HEK293 (cell line): ENCODE measurements around the gene ZNF358.

Experiments used
- CTCF ChIA-PET: fragments of 350-600 bp; formaldehyde crosslinking; extraction: SDS; loops from one replicate; lab custom pipeline; 2021; ENCODE audit warnings: antibody characterized with exemption; lab: Yijun Ruan, JAX
- POLR2A ChIA-PET: fragments of 300-600 bp; formaldehyde crosslinking; extraction: SDS; loops from one replicate; lab custom pipeline; 2020; ENCODE audit warnings: antibody characterized with exemption, inconsistent platforms; lab: Yijun Ruan, JAX
- H3K27ac ChIP-seq: fragments of 200-500 bp; sonication (Bioruptor generic); 2 replicates; pipeline ENCODE4 v1.5.1; 2014; ENCODE audit warnings: low read depth, low read length, control low read depth, inconsistent platforms; ENCODE audit errors: extremely low read depth
- H3K36me3 ChIP-seq, 2 experiments: fragments of 200-500 bp in 1 of 2; sonication (Bioruptor generic) in 1 of 2; 1 replicate in 1 of 2; 2 replicates in 1 of 2; pipeline ENCODE4 v1.5.1; 2014 to 2017; ENCODE audit warnings: inconsistent platforms in 2 of 2, low read length in 2 of 2; ENCODE audit not compliant: control insufficient read depth in 2 of 2, insufficient read depth in 1 of 2
- H3K4me1 ChIP-seq: fragments of 200-500 bp; sonication (Bioruptor generic); 2 replicates; pipeline ENCODE4 v1.5.1; 2014; ENCODE audit warnings: mild to moderate bottlenecking, low read length, inconsistent platforms; ENCODE audit not compliant: control insufficient read depth, insufficient read depth
- H3K4me3 ChIP-seq: 2 replicates; pipeline ENCODE4 v1.5.1; 2011; ENCODE audit warnings: low read depth, mild to moderate bottlenecking, control low read depth, low read length, moderate library complexity
- H3K9me3 ChIP-seq: fragments of 200-500 bp; sonication (Bioruptor generic); 2 replicates; pipeline ENCODE4 v1.5.1; 2014; ENCODE audit warnings: low read depth, low read length, inconsistent platforms; ENCODE audit not compliant: control insufficient read depth, insufficient read depth
- GLI2 ChIP-seq: fragments of 450-650 bp; formaldehyde crosslinking; IDR thresholded peaks from 2 replicates; pipeline ENCODE4; 2017; ENCODE audit warnings: missing biosample characterization, missing genetic modification characterization, low read depth, borderline replicate concordance
- MEIS1 ChIP-seq: sonication (generic); formaldehyde crosslinking; IDR thresholded peaks from 2 replicates; pipeline ENCODE4 v1.8.1; 2022; ENCODE audit warnings: missing genetic modification reagents, mild to moderate bottlenecking, borderline replicate concordance
- ZBTB17 ChIP-seq: fragments of 450-650 bp; formaldehyde crosslinking; IDR thresholded peaks from 2 replicates; pipeline ENCODE4 v1.5.1; 2016; ENCODE audit warnings: missing biosample characterization, missing genetic modification characterization
- ZBTB21 ChIP-seq: fragments of 450-650 bp; formaldehyde crosslinking; IDR thresholded peaks from 2 replicates; pipeline ENCODE4 v1.5.1; 2017; ENCODE audit warnings: missing biosample characterization, missing genetic modification characterization
- ZNF23 ChIP-seq: fragments of 450-650 bp; formaldehyde crosslinking; IDR thresholded peaks from 2 replicates; pipeline ENCODE4 v1.5.1; 2016; ENCODE audit warnings: missing biosample characterization, missing genetic modification characterization, borderline replicate concordance
- ZNF37A ChIP-seq: fragments of 450-650 bp; IDR thresholded peaks from 2 replicates; pipeline ENCODE4 v1.5.1; 2018; ENCODE audit warnings: missing biosample characterization, missing genetic modification characterization
- ZNF514 ChIP-seq: fragments of 450-650 bp; formaldehyde crosslinking; IDR thresholded peaks from 2 replicates; pipeline ENCODE4 v1.5.1; 2016; ENCODE audit warnings: missing biosample characterization, missing genetic modification characterization
- ZNF544 ChIP-seq: fragments of 450-650 bp; formaldehyde crosslinking; IDR thresholded peaks from 2 replicates; pipeline ENCODE4 v1.5.0; 2017; ENCODE audit warnings: missing biosample characterization, missing genetic modification characterization
- ZNF621 ChIP-seq: fragments of 450-650 bp; formaldehyde crosslinking; IDR thresholded peaks from 2 replicates; pipeline ENCODE4 v1.5.1; 2017; ENCODE audit warnings: missing biosample characterization, missing genetic modification characterization
- ZNF658 ChIP-seq: fragments of 450-650 bp; formaldehyde crosslinking; IDR thresholded peaks from 2 replicates; pipeline ENCODE4; 2016; ENCODE audit warnings: missing biosample characterization, missing genetic modification characterization
- ZNF701 ChIP-seq: fragments of 450-650 bp; formaldehyde crosslinking; IDR thresholded peaks from 2 replicates; pipeline ENCODE4 v1.5.1; 2016; ENCODE audit warnings: missing biosample characterization, missing genetic modification characterization
- ZSCAN16 ChIP-seq: fragments of 450-650 bp; formaldehyde crosslinking; IDR thresholded peaks from 2 replicates; pipeline ENCODE4 v1.5.1; 2016; ENCODE audit warnings: missing biosample characterization, missing genetic modification characterization
- TF ChIP-seq, protein P1 (sequence below): fragments of 450-650 bp; formaldehyde crosslinking; IDR thresholded peaks from 2 replicates; pipeline ENCODE4 v1.5.1; 2016; ENCODE audit warnings: missing biosample characterization, missing genetic modification characterization, borderline replicate concordance
- TF ChIP-seq, protein P2 (sequence below): fragments of 450-650 bp; formaldehyde crosslinking; IDR thresholded peaks from 2 replicates; pipeline ENCODE4 v1.5.1; 2016; ENCODE audit warnings: missing biosample characterization, missing genetic modification characterization
- TF ChIP-seq, protein P3 (sequence below): fragments of 450-650 bp; formaldehyde crosslinking; IDR thresholded peaks from 2 replicates; pipeline ENCODE4 v1.5.1; 2016; ENCODE audit warnings: missing biosample characterization, missing genetic modification characterization

ZNF358 gene

DNA sequence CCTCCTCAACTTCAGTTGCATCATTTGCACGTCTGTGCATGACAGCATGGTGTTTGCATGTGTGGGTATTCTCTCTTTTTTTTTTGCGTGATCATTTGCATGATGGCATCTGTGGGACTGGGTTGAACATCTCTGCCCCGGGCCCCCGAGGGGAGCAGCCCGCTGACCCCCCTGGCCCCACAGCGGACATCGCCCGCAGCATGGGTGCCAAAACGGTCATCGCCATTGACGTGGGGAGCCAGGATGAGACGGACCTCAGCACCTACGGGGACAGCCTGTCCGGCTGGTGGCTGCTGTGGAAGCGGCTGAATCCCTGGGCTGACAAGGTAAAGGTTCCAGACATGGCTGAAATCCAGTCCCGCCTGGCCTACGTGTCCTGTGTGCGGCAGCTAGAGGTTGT lies 42.8 kb downstream of the ZNF358 start:
- CTCF ChIA-PET = interaction anchor here (0.8 to 2.1 kb wide), 2 partner anchors 10 to 12 kb away, joined by 4 to 6 read pairs; no protein-coding TSS in a partner anchor
- TF ChIP-seq ZNF621 (tag by site-specific recombination) = no peak
- no peak for TF ChIP-seq ZNF37A (tag by site-specific recombination)
- TF ChIP-seq ZNF701 (tag by site-specific recombination) = no peak
- TF ChIP-seq, protein P1, sequence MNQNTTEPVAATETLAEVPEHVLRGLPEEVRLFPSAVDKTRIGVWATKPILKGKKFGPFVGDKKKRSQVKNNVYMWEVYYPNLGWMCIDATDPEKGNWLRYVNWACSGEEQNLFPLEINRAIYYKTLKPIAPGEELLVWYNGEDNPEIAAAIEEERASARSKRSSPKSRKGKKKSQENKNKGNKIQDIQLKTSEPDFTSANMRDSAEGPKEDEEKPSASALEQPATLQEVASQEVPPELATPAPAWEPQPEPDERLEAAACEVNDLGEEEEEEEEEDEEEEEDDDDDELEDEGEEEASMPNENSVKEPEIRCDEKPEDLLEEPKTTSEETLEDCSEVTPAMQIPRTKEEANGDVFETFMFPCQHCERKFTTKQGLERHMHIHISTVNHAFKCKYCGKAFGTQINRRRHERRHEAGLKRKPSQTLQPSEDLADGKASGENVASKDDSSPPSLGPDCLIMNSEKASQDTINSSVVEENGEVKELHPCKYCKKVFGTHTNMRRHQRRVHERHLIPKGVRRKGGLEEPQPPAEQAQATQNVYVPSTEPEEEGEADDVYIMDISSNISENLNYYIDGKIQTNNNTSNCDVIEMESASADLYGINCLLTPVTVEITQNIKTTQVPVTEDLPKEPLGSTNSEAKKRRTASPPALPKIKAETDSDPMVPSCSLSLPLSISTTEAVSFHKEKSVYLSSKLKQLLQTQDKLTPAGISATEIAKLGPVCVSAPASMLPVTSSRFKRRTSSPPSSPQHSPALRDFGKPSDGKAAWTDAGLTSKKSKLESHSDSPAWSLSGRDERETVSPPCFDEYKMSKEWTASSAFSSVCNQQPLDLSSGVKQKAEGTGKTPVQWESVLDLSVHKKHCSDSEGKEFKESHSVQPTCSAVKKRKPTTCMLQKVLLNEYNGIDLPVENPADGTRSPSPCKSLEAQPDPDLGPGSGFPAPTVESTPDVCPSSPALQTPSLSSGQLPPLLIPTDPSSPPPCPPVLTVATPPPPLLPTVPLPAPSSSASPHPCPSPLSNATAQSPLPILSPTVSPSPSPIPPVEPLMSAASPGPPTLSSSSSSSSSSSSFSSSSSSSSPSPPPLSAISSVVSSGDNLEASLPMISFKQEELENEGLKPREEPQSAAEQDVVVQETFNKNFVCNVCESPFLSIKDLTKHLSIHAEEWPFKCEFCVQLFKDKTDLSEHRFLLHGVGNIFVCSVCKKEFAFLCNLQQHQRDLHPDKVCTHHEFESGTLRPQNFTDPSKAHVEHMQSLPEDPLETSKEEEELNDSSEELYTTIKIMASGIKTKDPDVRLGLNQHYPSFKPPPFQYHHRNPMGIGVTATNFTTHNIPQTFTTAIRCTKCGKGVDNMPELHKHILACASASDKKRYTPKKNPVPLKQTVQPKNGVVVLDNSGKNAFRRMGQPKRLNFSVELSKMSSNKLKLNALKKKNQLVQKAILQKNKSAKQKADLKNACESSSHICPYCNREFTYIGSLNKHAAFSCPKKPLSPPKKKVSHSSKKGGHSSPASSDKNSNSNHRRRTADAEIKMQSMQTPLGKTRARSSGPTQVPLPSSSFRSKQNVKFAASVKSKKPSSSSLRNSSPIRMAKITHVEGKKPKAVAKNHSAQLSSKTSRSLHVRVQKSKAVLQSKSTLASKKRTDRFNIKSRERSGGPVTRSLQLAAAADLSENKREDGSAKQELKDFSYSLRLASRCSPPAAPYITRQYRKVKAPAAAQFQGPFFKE (tag by site-specific recombination) = no peak
- TF ChIP-seq ZNF658 = no peak
- TF ChIP-seq ZNF544 (tag by site-specific recombination) = no peak
- TF ChIP-seq, protein P2, sequence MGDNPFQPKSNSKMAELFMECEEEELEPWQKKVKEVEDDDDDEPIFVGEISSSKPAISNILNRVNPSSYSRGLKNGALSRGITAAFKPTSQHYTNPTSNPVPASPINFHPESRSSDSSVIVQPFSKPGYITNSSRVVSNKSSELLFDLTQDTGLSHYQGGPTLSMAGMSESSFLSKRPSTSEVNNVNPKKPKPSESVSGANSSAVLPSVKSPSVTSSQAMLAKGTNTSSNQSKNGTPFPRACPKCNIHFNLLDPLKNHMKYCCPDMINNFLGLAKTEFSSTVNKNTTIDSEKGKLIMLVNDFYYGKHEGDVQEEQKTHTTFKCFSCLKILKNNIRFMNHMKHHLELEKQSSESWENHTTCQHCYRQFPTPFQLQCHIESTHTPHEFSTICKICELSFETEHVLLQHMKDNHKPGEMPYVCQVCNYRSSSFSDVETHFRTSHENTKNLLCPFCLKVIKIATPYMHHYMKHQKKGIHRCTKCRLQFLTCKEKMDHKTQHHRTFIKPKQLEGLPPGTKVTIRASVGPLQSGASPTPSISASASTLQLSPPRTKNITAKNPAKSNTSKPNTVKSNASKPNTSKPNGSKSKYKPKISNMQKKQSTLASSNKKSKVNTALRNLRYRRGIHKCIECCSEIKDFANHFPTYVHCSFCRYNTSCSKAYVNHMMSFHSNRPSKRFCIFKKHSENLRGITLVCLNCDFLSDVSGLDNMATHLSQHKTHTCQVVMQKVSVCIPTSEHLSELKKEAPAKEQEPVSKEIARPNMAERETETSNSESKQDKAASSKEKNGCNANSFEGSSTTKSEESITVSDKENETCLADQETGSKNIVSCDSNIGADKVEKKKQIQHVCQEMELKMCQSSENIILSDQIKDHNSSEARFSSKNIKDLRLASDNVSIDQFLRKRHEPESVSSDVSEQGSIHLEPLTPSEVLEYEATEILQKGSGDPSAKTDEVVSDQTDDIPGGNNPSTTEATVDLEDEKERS (tag by site-specific recombination) = no peak
- TF ChIP-seq, protein P3, sequence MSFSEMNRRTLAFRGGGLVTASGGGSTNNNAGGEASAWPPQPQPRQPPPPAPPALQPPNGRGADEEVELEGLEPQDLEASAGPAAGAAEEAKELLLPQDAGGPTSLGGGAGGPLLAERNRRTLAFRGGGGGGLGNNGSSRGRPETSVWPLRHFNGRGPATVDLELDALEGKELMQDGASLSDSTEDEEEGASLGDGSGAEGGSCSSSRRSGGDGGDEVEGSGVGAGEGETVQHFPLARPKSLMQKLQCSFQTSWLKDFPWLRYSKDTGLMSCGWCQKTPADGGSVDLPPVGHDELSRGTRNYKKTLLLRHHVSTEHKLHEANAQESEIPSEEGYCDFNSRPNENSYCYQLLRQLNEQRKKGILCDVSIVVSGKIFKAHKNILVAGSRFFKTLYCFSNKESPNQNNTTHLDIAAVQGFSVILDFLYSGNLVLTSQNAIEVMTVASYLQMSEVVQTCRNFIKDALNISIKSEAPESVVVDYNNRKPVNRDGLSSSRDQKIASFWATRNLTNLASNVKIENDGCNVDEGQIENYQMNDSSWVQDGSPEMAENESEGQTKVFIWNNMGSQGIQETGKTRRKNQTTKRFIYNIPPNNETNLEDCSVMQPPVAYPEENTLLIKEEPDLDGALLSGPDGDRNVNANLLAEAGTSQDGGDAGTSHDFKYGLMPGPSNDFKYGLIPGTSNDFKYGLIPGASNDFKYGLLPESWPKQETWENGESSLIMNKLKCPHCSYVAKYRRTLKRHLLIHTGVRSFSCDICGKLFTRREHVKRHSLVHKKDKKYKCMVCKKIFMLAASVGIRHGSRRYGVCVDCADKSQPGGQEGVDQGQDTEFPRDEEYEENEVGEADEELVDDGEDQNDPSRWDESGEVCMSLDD (tag by site-specific recombination) = no peak
- no peak for TF ChIP-seq MEIS1
- TF ChIP-seq ZNF514 (tag by site-specific recombination) = no peak
- TF ChIP-seq GLI2 (tag by site-specific recombination) = no peak
- TF ChIP-seq ZSCAN16 (tag by site-specific recombination) = no peak
- H3K36me3 ChIP-seq = peaks cover 0 to 31% of the 10 kb centered on the region in 2 experiments; a peak in 2 of 3 replicates
- H3K4me1 ChIP-seq = no peaks in the 10 kb centered on the region
- H3K27ac ChIP-seq = no peak overlapping the region
- POLR2A ChIA-PET = no interaction called here
- H3K4me3 ChIP-seq = no peak overlapping the region
- H3K9me3 ChIP-seq = no peaks in the 10 kb centered on the region

DNA sequence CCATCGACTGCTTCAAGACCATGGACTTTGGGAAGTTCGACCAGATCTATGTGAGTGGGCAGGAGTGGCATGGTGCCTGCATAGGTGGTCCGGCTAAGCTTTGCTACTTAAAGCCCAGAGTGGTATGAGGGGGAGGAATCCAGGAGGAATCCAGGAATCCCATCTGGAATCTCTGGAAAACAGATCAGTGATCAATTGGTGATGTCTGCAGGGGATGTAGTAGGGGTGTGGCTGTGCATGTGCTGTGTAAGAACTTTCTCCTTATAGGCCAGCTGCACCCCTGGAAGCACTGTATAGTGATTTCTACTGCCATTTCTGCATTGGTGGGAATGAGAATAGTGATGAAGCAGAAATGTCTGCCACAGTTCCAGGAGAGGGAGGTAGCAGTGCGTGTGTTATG lies 43.2 kb downstream of the ZNF358 start:
- H3K27ac ChIP-seq = no peak overlapping the region
- H3K36me3 ChIP-seq = peaks cover 0 to 31% of the 10 kb centered on the region in 2 experiments; a peak in 2 of 3 replicates
- H3K4me1 ChIP-seq = no peaks in the 10 kb centered on the region
- POLR2A ChIA-PET = no interaction called here
- CTCF ChIA-PET = interaction anchor here (0.6 to 2.1 kb wide), 4 partner anchors 9 to 247 kb away, joined by 3 to 7 read pairs (median 5); no protein-coding TSS in a partner anchor
- H3K9me3 ChIP-seq = no peaks in the 10 kb centered on the region
- H3K4me3 ChIP-seq = no peak overlapping the region
- no peak for TF ChIP-seq ZBTB21 (tag by site-specific recombination)
- peak; percentile 67 for TF ChIP-seq ZBTB17 (tag by site-specific recombination)
- TF ChIP-seq ZNF23 (tag by site-specific recombination) = peak; percentile 83; the same call in 1 of the 2 replicates
- TF ChIP-seq, all 188 proteins: peak for 2
